Gastrocnemius medialis (tissue), 4 donors: ENCODE results near the gene ARHGEF10L.
A peak's percentile ranks its signal among the peaks of the same experiment; 100 is the strongest.

Source experiments
- POLR2A ChIP-seq, 2 donors: fragments of 450-650 bp; IDR thresholded peaks; one replicate each; pipeline ENCODE4 v1.6.1; 2017; ENCODE audit warnings: antibody characterized with exemption in 2 of 2, mild to moderate bottlenecking in 2 of 2, moderate library complexity in 2 of 2
- TF ChIP-seq, protein P1 (sequence below), 5 experiments: fragments of 450-650 bp in 3 of 5; fragments of 200-600 bp in 2 of 5; sonication (generic) in 2 of 5; IDR thresholded peaks in 4 of 5; conservative IDR thresholded peaks in 1 of 5; 1 replicate in 4 of 5; 2 replicates in 1 of 5; pipeline ENCODE4 v1.5.1; 2016 to 2019; ENCODE audit warnings: antibody characterized with exemption in 5 of 5, mild to moderate bottlenecking in 3 of 5, moderate library complexity in 3 of 5

DNA sequence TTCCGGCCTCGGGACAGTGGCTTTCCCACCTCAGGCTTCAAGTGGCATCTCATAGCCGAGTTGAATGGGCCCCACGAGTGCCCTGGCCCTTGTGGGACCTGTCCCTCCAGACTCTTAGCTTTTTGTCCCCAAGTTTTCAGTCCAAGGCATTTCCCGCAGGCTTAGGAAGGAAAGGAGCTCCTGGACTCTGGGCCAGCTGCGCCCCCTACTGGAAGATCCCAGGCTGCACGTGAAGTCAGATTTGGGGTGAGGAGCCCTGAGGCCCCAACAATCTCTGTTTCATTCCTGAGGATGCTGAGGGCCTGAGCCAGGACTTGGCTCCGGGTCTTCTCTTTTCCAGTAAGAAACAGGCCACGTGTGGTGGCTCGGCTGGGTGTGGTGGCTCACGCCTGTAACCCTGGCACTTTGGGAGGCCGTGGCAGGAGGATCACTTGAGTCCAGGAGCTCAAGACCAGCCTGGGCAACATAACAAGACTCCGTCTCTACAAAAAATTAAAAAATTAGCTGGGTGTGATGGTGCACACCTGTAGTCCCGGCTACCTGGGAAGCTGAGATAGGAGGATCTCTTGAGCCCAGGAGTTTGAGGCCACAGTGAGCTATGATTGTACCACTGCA lies 67.4 kb downstream of the ARHGEF10L start:
- TF ChIP-seq, protein P1, sequence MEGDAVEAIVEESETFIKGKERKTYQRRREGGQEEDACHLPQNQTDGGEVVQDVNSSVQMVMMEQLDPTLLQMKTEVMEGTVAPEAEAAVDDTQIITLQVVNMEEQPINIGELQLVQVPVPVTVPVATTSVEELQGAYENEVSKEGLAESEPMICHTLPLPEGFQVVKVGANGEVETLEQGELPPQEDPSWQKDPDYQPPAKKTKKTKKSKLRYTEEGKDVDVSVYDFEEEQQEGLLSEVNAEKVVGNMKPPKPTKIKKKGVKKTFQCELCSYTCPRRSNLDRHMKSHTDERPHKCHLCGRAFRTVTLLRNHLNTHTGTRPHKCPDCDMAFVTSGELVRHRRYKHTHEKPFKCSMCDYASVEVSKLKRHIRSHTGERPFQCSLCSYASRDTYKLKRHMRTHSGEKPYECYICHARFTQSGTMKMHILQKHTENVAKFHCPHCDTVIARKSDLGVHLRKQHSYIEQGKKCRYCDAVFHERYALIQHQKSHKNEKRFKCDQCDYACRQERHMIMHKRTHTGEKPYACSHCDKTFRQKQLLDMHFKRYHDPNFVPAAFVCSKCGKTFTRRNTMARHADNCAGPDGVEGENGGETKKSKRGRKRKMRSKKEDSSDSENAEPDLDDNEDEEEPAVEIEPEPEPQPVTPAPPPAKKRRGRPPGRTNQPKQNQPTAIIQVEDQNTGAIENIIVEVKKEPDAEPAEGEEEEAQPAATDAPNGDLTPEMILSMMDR (IDR thresholded peaks at IDR 0.05 in 4 of 5, conservative IDR thresholded peaks at IDR 0.05 in 1 of 5), result peak; percentile 90 to 97 (median 95)
- no peak for TF ChIP-seq POLR2A (IDR thresholded peaks at IDR 0.05)
